ENCODE measurements around the gene ENTHD1. TPM values are rescaled to one million over a fixed set of nuclear protein-coding genes. Genes with fewer than 3 reads are reported as not detected.

Gene ENTHD1, protein sequence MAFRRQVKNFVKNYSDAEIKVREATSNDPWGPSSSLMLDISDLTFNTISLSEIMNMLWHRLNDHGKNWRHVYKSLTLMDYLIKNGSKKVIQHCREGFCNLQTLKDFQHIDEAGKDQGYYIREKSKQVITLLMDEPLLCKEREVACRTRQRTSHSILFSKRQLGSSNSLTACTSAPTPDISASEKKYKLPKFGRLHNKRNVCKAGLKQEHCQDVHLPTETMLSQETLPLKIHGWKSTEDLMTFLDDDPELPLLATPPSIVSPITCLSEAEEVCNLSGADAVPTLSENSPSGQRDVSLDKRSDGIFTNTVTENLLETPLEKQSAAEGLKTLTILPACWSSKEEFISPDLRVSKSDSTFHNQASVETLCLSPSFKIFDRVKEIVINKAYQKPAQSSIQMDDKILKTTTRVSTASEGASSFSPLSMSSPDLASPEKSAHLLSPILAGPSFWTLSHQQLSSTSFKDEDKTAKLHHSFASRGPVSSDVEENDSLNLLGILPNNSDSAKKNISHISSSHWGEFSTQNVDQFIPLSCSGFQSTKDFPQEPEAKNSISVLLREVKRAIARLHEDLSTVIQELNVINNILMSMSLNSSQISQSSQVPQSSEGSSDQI
- not detected in 2 replicates for total RNA-seq

DNA sequence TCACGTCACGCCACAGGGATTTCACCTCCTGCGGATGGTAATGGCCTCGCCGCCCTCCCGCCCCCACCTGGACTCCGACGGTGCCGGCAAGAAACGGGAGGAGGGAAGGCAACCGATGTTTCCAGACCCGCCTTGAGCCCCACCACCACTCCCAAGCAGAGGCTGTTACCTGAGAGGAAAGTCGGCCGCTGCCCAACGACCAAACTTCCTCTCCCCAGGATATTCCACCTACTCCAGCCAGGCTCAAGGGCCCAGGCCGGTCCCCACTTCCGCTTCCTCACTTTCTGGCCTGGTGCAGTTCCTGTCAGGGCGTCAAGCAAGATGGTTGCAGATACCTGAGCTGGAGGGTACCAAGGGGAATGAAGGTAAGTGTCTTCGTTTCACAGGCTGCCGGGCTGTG lies at the start of gene ENTHD1:
ENTHD1 (minus strand) TSS at position 235 of the 400 bp plus-strand sequence. CDS start 6,012 bp downstream, outside the sequence.
- no peak for DNase-seq (ENCODE audit: extremely low read depth, low read depth, low spot score)

DNA sequence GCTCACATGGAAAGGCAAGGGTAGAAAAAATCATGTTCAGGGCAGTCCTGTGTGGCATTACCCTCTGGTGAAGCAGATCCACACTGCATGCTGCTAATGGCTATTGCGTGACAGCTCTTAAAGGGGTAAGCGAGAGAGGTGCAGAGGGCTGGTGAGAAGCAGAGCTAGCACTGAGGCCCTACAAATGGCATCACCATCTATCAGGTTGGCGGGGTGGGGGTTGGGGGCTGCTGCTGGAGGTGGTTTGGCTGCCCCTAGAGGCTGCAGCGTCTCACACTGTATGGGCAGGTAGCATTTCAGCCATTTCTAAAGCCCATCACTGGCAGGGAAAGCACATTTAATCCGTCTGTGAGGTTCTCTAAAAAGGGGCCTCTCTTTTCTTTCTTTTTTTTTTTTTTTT lies 49.8 kb upstream of the ENTHD1 start:
- DNase-seq (ENCODE audit: extremely low read depth, low read depth, low spot score) = no peak

DNA sequence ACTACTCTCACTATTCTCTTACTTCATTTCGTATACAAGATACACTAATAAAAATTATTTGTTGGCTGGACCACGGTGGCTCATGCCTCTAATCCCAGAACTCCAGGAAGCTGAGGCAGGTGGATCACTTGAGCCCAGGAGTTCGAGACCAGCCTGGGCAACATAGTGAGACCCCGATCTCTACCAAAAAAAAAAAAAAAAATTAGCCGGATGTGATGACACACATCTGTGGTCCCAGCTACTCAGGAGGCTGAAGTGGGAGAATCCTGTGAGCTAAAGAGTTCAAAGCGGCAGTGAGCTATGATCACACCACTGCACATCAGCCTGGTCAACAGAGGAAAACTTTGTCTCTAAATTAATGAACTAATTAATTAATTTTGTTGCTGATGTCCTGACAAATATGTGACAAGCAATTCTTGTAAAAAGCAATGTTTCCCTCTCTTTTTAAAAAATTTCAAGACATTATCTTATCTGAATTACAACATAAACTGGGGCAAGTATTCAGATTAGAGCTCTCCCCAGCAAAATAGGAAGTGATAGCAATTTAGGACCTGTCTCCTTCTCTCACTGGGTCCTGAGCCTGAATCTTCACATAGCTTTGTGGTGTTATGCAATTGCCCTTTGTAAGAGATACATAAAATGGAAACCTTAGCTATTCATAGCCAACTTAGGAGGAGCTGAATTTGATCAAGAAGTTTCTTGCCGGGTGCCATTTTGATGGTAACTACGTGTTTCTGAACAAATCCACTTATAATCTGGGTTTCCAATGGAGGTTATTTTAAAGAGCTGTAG lies 49.1 kb upstream of the ENTHD1 start:
- DNase-seq (ENCODE audit: extremely low read depth, low read depth, low spot score) = no peak

DNA sequence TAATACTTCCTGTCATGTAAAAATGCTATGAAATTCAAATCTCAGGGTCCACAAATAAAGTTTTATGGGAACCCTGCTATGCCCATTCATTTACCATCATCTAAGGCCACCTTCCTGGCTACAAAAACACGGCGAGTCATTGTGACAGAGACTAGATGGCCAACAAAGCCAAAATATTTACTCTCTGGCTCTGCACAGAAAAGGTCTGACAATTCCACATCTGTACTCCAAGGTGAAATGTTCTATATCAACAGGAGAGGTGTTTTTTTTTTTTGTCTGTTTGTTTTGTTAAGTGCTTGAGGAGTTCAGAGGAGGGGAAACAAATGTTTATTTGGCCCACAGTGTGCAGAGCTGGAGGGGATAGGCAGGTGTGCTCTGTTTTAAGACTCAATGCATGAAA lies 48.0 kb upstream of the ENTHD1 start:
- DNase-seq (ENCODE audit: extremely low read depth, low read depth, low spot score) = no peak

DNA sequence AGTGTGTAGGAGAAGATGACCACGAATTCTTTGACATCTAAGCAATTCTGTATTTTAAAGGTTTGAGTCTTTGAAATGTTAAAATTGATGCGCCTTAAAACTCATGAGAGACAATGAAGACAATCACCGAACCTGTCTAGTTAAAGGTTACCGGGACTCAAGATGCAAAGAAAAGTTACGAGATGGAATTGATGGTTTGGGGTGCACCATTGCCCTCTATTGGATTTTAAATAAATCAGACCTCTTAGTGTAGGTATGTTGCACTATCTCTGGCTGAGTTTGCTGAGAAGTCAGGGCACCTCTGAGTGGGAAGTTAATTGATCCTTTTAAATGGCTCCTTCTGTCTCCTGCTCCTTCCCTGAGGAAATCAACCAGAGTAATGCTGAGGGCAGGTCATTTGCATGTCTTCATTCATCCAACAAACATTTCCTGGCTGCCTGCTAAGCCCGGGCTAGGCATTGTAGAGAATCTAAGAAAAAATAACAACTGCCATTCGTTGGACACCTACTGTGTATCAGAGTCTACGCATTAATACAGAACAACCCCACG lies 47.3 kb upstream of the ENTHD1 start:
- DNase-seq (ENCODE audit: extremely low read depth, low read depth, low spot score) = no peak

DNA sequence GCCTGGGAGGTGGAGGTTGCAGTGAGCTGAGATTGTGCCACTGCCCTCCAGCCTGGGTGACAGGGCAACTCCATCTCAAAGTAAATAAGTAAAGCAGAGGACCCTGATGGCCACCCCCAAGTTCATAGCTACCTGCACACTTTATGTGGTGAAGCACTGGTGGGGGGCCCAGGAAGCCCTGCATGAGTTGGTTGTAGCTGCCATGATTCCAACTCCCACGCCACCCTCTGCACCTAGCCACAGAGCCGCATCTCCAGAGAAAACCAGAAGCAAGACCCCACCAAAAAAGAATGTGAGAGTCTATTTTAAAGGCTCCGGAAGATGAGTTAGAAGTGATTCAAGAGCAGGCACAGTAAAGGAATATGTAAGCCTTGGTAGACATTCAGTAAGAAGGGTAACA lies 46.3 kb upstream of the ENTHD1 start:
- no peak for DNase-seq (ENCODE audit: extremely low read depth, low read depth, low spot score)

DNA sequence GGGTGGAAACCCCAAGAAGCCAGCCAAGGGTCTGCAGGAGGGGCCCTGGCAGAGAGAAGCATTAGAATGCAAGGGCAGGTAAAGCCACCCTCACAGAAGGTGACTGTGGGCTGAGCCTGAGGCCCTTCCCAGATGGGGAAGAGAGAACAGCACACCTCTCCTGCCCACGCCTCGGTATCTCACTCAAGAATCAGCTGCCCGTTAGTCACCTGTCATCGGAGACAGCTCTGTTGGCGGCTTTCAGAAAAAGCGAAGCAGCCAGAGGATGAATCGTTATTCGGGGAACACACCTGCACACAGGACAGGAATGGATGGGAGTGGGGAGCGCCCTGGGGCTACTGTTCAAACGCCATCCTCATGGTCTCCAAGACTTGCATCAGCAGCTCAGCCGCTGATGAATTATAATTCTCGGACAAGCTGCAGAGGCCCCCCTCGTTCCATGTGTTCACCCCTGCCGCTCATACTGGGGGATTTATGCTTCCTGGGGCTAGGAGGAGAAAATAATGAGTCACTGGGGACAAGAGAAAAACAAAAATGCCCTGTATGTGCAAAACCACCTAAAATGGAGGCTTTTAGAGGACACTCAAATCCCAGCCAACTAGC lies 45.0 kb upstream of the ENTHD1 start:
- no peak for DNase-seq (ENCODE audit: extremely low read depth, low read depth, low spot score)

DNA sequence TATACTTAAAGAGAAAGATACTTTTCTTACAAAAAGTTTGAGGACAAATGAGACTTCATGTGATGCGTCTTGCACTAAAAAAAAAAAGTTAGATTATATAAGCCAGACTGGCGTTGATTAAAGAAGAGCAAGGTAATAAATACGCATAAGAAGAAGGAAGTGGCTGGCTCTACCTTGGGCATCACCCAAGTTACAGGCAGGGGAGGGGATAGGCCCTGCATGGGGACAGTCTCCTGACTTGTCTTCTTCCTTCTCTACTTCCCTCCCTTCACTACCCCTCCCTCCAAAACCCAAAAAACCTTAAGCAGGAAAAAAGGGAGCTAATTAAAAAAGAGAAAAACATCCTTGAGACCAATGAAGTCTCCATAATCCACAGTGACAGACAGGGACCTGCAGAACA lies 44.3 kb upstream of the ENTHD1 start:
- no peak for DNase-seq (ENCODE audit: extremely low read depth, low read depth, low spot score)

DNA sequence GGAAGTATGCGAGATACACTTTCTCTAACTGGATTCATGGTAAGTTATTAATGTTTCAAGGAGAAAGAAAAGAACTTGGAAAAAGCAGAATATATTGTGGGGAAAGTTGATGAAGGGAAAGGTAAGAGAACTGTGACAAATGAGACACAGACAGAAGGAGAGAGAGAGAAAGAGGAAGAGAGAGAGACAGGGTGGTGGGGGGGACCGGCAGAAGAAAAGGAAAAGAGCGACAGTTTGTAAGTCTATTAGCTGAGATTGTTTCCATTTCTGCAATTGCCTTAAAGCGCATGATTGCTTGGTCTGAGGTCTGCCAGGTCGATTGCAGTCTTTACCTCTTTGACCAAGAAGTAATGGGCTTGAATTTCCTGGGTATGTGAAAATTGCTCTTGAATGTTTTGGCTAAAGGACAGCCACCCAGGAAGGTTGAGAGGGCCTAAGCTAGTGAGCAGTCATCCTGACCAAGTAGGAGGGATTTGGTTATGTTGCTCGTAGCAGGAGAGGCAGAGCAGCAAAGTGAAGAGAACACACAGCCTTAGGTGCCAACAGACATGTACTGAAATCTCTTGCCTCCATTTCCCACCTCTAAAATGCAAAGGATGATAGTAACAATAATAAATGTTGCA lies 43.1 kb upstream of the ENTHD1 start:
- DNase-seq (ENCODE audit: extremely low read depth, low read depth, low spot score) = no peak

DNA sequence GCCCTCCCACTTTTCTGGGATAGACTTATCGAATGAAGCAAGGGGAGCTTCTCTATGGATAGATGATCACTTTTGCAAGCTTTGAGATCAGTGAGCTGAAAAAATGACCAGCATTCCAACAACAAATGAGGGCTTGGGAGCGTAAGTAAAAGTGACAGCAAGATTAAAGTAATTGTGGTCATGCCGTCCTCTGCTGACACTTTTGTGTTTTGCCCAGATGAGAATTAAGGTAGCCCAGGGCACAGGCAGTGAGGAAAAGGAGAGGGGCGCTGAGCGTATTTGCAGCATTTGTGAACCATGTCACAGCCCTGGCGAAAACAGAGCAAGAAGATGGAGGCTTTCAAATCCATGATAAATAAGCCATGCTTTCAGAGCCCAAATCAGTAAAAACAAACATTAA lies 42.1 kb upstream of the ENTHD1 start:
- no peak for DNase-seq (ENCODE audit: extremely low read depth, low read depth, low spot score)

DNA sequence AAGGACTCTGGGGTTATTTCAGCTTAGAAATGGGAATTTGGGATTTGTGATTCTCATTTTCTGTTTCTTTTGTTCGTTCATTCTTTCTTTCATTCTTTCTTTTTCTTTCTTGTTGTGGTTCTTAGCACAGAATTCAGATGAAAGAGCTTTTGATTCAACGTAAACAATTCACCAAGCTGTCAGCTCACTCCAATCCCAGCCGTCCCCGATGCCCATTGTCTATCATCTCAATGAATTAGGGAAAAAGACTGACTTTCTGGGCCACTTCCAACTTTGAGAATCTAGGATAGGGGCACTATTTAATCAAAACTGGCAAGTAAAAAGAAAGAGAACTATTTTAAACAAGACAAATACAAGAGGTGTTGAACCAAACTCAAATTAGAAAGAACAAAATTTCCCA lies 41.6 kb upstream of the ENTHD1 start:
- DNase-seq (ENCODE audit: extremely low read depth, low read depth, low spot score) = no peak

DNA sequence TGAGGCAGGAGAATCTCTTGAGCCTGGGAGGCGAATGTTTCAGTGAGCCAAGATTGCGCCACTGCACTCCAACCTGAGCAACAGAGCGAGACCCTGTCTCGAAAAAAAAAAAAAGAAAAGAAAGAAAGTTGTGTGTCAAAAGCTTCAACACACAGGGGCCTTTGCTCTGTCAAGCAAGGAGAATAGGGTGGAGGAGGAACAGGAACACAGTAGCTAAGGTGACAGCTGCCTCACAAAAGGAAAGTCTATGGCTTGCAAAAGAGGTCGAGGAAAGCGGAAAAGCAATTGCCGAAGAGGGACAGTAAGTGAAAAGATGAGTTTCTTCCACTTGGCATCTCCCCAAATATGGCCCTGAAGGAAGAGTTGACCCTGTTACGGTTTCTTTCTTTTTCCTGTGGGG lies 40.2 kb upstream of the ENTHD1 start:
- DNase-seq (ENCODE audit: extremely low read depth, low read depth, low spot score) = no peak

DNA sequence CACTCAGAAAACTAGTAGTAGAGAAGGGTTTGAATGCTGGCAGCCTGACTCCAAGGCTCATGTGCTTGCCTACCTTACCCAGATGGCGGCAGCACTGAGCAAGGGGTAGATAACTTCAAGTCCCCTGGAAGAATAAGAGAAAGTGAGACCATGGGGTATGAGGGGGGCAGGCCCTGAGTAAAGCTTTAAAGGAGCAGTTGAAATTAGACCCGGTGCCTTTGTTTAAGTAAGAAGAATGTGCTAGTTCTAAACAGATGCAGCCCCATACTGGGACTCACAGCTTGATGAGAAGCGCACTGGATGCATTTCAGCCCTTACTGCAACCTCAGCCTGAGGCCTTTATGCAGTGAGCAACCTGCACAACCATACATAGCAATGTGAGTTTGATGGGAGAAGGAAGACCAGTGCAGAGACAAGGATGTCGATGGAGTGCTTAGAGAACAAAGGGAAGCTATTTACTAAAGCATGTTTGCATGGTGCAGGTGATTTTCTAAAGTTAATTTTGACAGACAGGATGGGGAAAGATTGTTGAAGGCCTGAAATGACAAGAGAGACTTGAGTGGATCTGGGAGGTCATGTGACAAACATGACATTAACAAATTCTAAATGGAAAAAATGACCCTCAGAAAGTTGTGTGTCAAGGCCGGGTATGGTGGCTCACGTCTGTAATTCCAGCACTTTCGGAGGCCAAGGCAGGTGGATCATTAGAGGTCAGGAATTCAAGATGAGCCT lies 39.5 kb upstream of the ENTHD1 start:
- DNase-seq (ENCODE audit: extremely low read depth, low read depth, low spot score) = no peak

DNA sequence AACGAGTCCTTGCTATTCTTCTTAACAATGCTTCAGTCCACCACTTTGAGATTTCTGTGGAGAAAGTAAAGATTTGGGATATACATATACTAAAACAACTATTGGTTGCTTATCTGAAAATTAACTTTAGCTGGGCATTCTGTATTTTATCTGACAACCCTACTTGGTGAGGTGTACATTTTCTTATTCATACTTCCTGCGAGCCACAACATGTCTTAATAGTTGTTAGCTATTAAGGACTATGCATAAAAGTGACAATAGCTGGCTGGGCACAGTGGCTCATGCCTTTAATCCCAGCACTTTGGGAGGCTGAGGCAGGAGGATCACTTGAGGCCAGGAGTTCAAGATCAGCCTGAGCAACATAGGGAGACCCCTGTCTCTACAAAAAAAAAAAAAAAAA lies 38.6 kb upstream of the ENTHD1 start:
- no peak for DNase-seq (ENCODE audit: extremely low read depth, low read depth, low spot score)

DNA sequence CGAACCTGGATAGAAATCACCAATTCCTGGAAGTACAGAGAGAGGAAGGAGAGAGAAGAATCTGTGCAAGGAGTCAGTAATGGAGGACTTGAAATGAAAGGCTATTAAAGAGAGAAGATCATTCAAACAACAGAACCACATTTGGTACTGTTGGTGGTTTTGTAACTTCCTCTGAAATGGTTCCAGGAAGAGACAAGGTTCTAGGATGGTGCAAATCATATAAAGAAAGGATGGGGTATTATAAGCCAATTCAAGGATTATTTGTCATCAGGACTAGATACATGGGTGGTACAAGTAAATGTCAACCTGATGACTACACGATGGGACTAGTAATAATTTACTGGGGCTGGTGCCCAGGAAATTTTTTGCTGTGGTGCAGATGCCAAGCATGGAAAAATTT lies 37.7 kb upstream of the ENTHD1 start:
- no peak for DNase-seq (ENCODE audit: extremely low read depth, low read depth, low spot score)

DNA sequence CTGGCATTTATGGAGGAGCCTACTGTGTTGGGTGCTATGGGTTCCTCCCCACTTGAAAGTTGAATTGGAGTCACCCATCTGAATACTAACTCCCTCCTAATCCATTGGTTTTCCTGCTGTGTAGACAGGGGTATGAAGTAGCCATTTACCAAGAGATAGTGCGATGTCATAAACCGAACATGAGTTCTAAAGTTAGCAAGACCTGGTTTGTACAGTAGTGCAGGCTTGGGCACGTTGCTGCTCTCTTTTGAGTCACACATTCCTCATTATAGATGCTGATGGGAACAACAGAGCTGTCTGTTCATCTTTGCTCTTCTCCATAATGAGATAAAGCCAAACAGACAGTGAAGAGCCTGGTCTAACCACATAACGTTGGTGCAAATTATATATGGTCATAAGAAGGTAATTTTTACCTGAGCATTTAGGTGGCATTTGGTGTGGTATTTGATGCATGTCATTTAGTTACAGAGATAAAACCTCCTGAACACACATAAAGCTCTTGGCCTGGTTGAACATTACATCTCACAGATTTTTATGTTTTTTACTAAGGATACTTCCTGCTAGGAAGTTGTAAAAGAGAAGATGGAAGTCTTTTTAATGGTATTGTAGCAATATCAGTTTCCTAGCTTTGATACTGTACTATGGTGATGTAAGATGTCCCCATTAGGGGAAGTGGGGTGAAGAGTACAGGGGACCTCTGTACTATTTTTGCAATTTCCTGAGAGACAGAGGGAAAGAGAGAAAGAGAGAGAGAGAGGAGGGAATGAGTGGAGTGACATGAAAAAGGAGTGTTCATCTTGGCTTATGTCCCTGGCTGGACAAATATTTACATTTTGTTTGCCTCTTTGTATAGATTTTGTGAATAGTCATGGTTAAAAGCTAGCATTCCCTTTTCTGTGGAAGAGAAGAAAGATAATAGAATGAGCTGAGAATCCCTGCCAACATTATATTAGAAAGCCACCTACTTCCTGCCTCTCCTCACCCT lies 35.3 kb upstream of the ENTHD1 start:
- DNase-seq (ENCODE audit: extremely low read depth, low read depth, low spot score) = no peak

DNA sequence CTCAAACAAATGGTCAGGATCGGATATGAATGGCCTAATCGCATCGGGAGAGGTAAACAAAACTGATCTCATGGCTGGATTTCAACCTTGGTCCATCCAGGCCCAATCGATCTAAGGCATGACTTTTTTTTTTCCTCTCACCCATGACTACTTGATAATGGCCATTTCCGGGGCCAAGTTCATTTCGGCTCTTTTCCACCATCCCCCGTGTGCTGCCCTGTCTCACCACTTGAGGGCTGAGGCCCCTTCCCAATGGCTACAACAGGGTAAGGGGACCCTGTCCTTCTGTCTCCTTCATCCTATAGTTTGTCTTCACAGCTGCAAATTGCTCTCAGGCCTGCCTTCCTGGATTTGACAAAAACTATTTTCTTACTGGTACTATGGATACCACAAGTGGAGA lies 34.0 kb upstream of the ENTHD1 start:
- no peak for DNase-seq (ENCODE audit: extremely low read depth, low read depth, low spot score)

DNA sequence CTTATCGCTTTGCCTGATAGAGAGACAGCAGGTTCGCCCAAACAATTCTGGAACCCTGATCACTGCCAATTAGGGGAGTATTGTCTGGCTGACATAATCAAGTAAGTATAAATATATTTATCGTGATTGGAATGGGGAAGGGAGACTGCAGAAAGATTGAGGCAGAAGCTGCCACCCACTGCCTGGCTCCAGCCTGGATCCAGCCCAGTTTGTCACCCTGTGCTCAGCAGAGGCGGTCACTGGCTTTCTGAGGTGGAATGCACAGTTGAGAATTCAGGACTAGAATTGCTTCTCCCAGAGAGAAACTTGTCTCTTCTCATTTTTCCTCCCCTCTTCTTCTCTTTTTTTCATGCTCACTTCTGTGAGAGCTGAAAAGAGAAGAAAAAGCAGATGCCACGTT lies 33.2 kb upstream of the ENTHD1 start:
- no peak for DNase-seq (ENCODE audit: extremely low read depth, low read depth, low spot score)
